ENCODE measurements around the gene KIF4B. TPM values are rescaled to one million over a fixed set of nuclear protein-coding genes. Genes with fewer than 3 reads are reported as not detected.

KIF4B gene
- total RNA-seq, 1 donor from 2014 or later, result not detected

GRCh38 chr5:155047818-155048217 is 34.3 kb downstream of the KIF4B start:
- Mint-ChIP-seq H3K27me3 (ENCODE audit: unreplicated experiment) (peaks cover 25% of the 10 kb centered on the region), H3K27ac (ENCODE audit: unreplicated experiment) (no peak overlapping the region), H3K4me3 (ENCODE audit: unreplicated experiment) (no peak overlapping the region), H3K4me1 (ENCODE audit: unreplicated experiment) (no peaks in the 10 kb centered on the region), H3K9me3 (ENCODE audit: unreplicated experiment) (no peaks in the 10 kb centered on the region), H3K36me3 (ENCODE audit: unreplicated experiment) (no peaks in the 10 kb centered on the region)
- DNase-seq (ENCODE audit: extremely low spot score, unreplicated experiment), result no peak
- no peak for TF ChIP-seq CTCF (IDR thresholded peaks at IDR 0.05)

GRCh38 chr5:155049569-155050383 is 36.2 kb downstream of the KIF4B start:
- peak; percentile 15 for TF ChIP-seq CTCF (IDR thresholded peaks at IDR 0.05)
- Mint-ChIP-seq H3K27ac (ENCODE audit: unreplicated experiment) (no peak overlapping the region), H3K27me3 (ENCODE audit: unreplicated experiment) (peaks cover 24% of the 10 kb centered on the region), H3K4me1 (ENCODE audit: unreplicated experiment) (no peaks in the 10 kb centered on the region), H3K4me3 (ENCODE audit: unreplicated experiment) (no peak overlapping the region), H3K9me3 (ENCODE audit: unreplicated experiment) (no peaks in the 10 kb centered on the region), H3K36me3 (ENCODE audit: unreplicated experiment) (no peaks in the 10 kb centered on the region)
- DNase-seq (ENCODE audit: extremely low spot score, unreplicated experiment), result no peak

- no peak for TF ChIP-seq CTCF (IDR thresholded peaks at IDR 0.05)
- H3K9me3 Mint-ChIP-seq (ENCODE audit: unreplicated experiment), result no peaks in the 10 kb centered on the region
- H3K27me3 Mint-ChIP-seq (ENCODE audit: unreplicated experiment), result peaks cover 20% of the 10 kb centered on the region
- H3K27ac Mint-ChIP-seq (ENCODE audit: unreplicated experiment), result no peak overlapping the region
- no peaks in the 10 kb centered on the region for H3K4me1 Mint-ChIP-seq (ENCODE audit: unreplicated experiment)
- no peak for DNase-seq (ENCODE audit: extremely low spot score, unreplicated experiment)
- no peaks in the 10 kb centered on the region for H3K36me3 Mint-ChIP-seq (ENCODE audit: unreplicated experiment)
- H3K4me3 Mint-ChIP-seq (ENCODE audit: unreplicated experiment), result no peak overlapping the region
Measured at GRCh38 chr5:155050384-155051019, 36.9 kb downstream of the KIF4B start.

GRCh38 chr5:155052532-155052931 is 39.0 kb downstream of the KIF4B start:
- H3K36me3 Mint-ChIP-seq (ENCODE audit: unreplicated experiment), result no peaks in the 10 kb centered on the region
- H3K4me3 Mint-ChIP-seq (ENCODE audit: unreplicated experiment), result no peak overlapping the region
- no peaks in the 10 kb centered on the region for H3K9me3 Mint-ChIP-seq (ENCODE audit: unreplicated experiment)
- H3K27me3 Mint-ChIP-seq (ENCODE audit: unreplicated experiment), result peaks cover 16% of the 10 kb centered on the region
- no peak for DNase-seq (ENCODE audit: extremely low spot score, unreplicated experiment)
- H3K4me1 Mint-ChIP-seq (ENCODE audit: unreplicated experiment), result no peaks in the 10 kb centered on the region
- no peak for TF ChIP-seq CTCF (IDR thresholded peaks at IDR 0.05)
- H3K27ac Mint-ChIP-seq (ENCODE audit: unreplicated experiment), result no peak overlapping the region

GRCh38 chr5:155053501-155053900 is 39.9 kb downstream of the KIF4B start:
- no peak overlapping the region for H3K27ac Mint-ChIP-seq (ENCODE audit: unreplicated experiment)

More at GRCh38 chr5:155053501-155053900, 39.9 kb downstream of the KIF4B start:
- no peaks in the 10 kb centered on the region for H3K4me1 Mint-ChIP-seq (ENCODE audit: unreplicated experiment)
- H3K36me3 Mint-ChIP-seq (ENCODE audit: unreplicated experiment), result no peaks in the 10 kb centered on the region
- TF ChIP-seq CTCF (IDR thresholded peaks at IDR 0.05), result no peak
- no peaks in the 10 kb centered on the region for H3K9me3 Mint-ChIP-seq (ENCODE audit: unreplicated experiment)
- H3K4me3 Mint-ChIP-seq (ENCODE audit: unreplicated experiment), result no peak overlapping the region
- no peak for DNase-seq (ENCODE audit: extremely low spot score, unreplicated experiment)
- peaks cover 7% of the 10 kb centered on the region for H3K27me3 Mint-ChIP-seq (ENCODE audit: unreplicated experiment)
